Upper lobe of left lung (tissue), 6 donors: ENCODE data around the gene PRXL2B. TPM values are rescaled to one million over a fixed set of nuclear protein-coding genes. Genes with fewer than 3 reads are reported as not detected.

Experiments used
- ATAC-seq, 2 donors: fragments of 200-7000 bp; cut with Tn5 transposase; one replicate each; pipeline ENCODE4 v1.9.1; 2022; ENCODE audit warnings: mild to moderate bottlenecking in 2 of 2, moderate library complexity in 2 of 2; ENCODE audit not compliant: low FRiP score in 2 of 2
- DNase-seq, 2 donors: peaks; one replicate each; pipeline ENCODE4 v3.0.0-alpha.2; 2019 to 2020
- H3K27ac ChIP-seq, 4 donors: fragments of 200-600 bp; sonication (generic); one replicate each; pipeline ENCODE4 v1.5.1; 2016 to 2019
- H3K27me3 ChIP-seq, 4 donors: fragments of 200-600 bp; sonication (generic); one replicate each; pipeline ENCODE4 v1.5.1; 2017 to 2019
- H3K36me3 ChIP-seq, 4 donors: fragments of 200-600 bp; sonication (generic); one replicate each; pipeline ENCODE4 v1.5.1; 2016 to 2019
- H3K4me1 ChIP-seq, 4 donors: fragments of 200-600 bp; sonication (generic); one replicate each; pipeline ENCODE4 v1.5.1; 2018 to 2019
- H3K4me3 ChIP-seq, 4 donors: fragments of 200-600 bp; sonication (generic); one replicate each; pipeline ENCODE4 v1.5.1; 2017 to 2019; ENCODE audit warnings: mild to moderate bottlenecking in 2 of 4, moderate library complexity in 1 of 4
- H3K9me3 ChIP-seq, 4 donors: fragments of 200-600 bp; sonication (generic); one replicate each; pipeline ENCODE4 v1.5.1; 2018 to 2019
- EP300 ChIP-seq, 4 donors: sonication (generic); formaldehyde crosslinking; IDR thresholded peaks; one replicate each; pipeline ENCODE4 v1.5.1; 2017; ENCODE audit warnings: antibody characterized with exemption in 4 of 4, control low read depth in 2 of 4
- POLR2A ChIP-seq, 4 donors: fragments of 450-650 bp; IDR thresholded peaks; one replicate each; pipeline ENCODE4 v1.5.1; 2016 to 2017; ENCODE audit warnings: antibody characterized with exemption in 4 of 4, mild to moderate bottlenecking in 2 of 4
- POLR2AphosphoS5 ChIP-seq, 2 donors: sonication (generic); formaldehyde crosslinking; IDR thresholded peaks; one replicate each; pipeline ENCODE4 v1.5.1; 2017; ENCODE audit warnings: antibody characterized with exemption in 2 of 2
- WGBS, 2 donors: methylation state at CpG; one replicate each; pipeline ENCODE4 v1.1.5; 2017 to 2018; 5-methylcytosine and 5-hydroxymethylcytosine counted together
- total RNA-seq, 6 donors: library from RNA; depleted of rRNA in 4 of 6; stranded (reverse); fragments of >200 nt in 4 of 6; gene quantifications; one replicate each; pipeline versions ENCODE4 v1.1.0 to v1.2.1, GENCODE V29; 2016 to 2021
- TF ChIP-seq, protein P1 (sequence below), 6 experiments: fragments of 450-650 bp in 4 of 6; fragments of 200-600 bp in 2 of 6; sonication (generic) in 2 of 6; IDR thresholded peaks; one replicate each; pipeline ENCODE4 v1.5.1; 2016 to 2019; ENCODE audit warnings: antibody characterized with exemption in 6 of 6
- donor health status: DM: no; HTN: no; CAD: no; lungs with moderate emphysema.
- donor health status: DM: no; HTN: yes; CAD: no; lungs with severe emphysema.

The PRXL2B gene
- total RNA-seq, 6 donors from 2014 or later: 10.5 to 34.2 (median 22.0) TPM

DNA sequence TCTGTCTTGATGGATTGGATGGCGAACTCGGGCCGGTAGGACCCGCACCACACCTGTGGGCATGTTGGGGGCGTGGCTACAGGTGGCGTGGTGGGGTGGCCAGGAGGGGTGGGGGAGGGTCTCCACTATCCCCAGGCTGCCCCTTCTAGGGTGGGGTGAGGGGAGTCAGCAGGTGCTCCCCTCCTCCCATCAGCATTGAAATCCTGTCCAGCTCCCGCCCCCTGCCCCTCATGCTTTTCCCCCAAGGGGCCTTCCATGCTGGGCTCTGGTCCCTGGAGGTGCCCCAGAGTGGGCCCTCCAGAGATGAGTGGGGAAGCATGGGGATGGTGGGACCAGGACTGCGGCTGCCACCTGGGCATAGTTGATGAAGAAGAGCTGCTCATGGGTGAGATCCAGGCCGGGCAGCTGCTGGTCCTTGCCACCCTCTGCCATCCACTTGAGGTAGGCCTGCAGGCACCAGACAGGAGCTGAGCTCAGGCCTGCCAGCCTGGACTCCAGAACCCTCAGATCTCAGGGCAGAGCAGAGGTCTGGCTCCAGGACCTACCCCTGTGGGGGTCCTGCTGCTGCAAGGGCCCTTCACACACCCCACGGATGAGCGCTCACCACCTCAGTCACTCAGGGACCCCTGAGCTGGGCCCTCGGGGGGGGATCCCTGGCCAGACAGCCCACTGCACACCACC, 5.1 kb downstream of the PRXL2B start:
- Histone ChIP-seq H3K36me3 (peaks cover 0 to 18% (median 11%) of the 10 kb centered on the region in 4 donors), H3K4me1 (peaks cover 22 to 46% (median 30%) of the 10 kb centered on the region in 4 donors), H3K4me3 (no peak overlapping the region), H3K27ac (no peak overlapping the region), H3K9me3 (no peaks in the 10 kb centered on the region), H3K27me3 (no peaks in the 10 kb centered on the region)
- DNase-seq (peak in 1 of 2 donors; percentile 42), ATAC-seq (no peak)
- WGBS, 2 donors: 90 to 100% methylated on average over 2 to 9 of the region's 12 CpGs
- TF ChIP-seq EP300 (IDR thresholded peaks at IDR 0.05): no peak
- no peak for TF ChIP-seq POLR2AphosphoS5 (IDR thresholded peaks at IDR 0.05)
- TF ChIP-seq, protein P1, sequence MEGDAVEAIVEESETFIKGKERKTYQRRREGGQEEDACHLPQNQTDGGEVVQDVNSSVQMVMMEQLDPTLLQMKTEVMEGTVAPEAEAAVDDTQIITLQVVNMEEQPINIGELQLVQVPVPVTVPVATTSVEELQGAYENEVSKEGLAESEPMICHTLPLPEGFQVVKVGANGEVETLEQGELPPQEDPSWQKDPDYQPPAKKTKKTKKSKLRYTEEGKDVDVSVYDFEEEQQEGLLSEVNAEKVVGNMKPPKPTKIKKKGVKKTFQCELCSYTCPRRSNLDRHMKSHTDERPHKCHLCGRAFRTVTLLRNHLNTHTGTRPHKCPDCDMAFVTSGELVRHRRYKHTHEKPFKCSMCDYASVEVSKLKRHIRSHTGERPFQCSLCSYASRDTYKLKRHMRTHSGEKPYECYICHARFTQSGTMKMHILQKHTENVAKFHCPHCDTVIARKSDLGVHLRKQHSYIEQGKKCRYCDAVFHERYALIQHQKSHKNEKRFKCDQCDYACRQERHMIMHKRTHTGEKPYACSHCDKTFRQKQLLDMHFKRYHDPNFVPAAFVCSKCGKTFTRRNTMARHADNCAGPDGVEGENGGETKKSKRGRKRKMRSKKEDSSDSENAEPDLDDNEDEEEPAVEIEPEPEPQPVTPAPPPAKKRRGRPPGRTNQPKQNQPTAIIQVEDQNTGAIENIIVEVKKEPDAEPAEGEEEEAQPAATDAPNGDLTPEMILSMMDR (IDR thresholded peaks at IDR 0.05): no peak
- no peak for TF ChIP-seq POLR2A (IDR thresholded peaks at IDR 0.05)

GRCh38 chr1:2592672-2593071, 6.1 kb downstream of the PRXL2B start:
- H3K4me3 ChIP-seq: peak overlapping the region in 3 of 4 donors; percentile 25 to 45 (median 44)
- H3K27ac ChIP-seq: peak overlapping the region; percentile 4 to 74 (median 53)

GRCh38 chr1:2593251-2593878, 6.8 kb downstream of the PRXL2B start:
- ATAC-seq: no peak
- no peaks in the 10 kb centered on the region for H3K27me3 ChIP-seq
- H3K4me1 ChIP-seq: peaks cover 13 to 29% (median 19%) of the 10 kb centered on the region in 4 donors
- DNase-seq: peak in 1 of 2 donors; percentile 51
- H3K9me3 ChIP-seq: peaks cover 0 to under 1% (median 0%) of the 10 kb centered on the region in 4 donors
- peak overlapping the region; percentile 4 to 74 (median 53) for H3K27ac ChIP-seq
- TF ChIP-seq POLR2A (IDR thresholded peaks at IDR 0.05): no peak
- no peak for TF ChIP-seq EP300 (IDR thresholded peaks at IDR 0.05)
- no peak for TF ChIP-seq POLR2AphosphoS5 (IDR thresholded peaks at IDR 0.05)
- TF ChIP-seq, protein P1 (IDR thresholded peaks at IDR 0.05): no peak
- WGBS, 2 donors: 43 to 79% methylated on average over 3 to 18 of the region's 26 CpGs
- peaks cover 0 to 18% (median 11%) of the 10 kb centered on the region in 4 donors for H3K36me3 ChIP-seq
- peak overlapping the region in 3 of 4 donors; percentile 25 to 45 (median 44) for H3K4me3 ChIP-seq

More at GRCh38 chr1:2592672-2593071, 6.1 kb downstream of the PRXL2B start:
- no peaks in the 10 kb centered on the region for H3K27me3 ChIP-seq
- TF ChIP-seq POLR2AphosphoS5 (IDR thresholded peaks at IDR 0.05) (peak in 1 of 2 donors; percentile 33), EP300 (IDR thresholded peaks at IDR 0.05) (no peak), POLR2A (IDR thresholded peaks at IDR 0.05) (no peak)
- TF ChIP-seq, protein P1 (IDR thresholded peaks at IDR 0.05): no peak
- H3K9me3 ChIP-seq: no peaks in the 10 kb centered on the region
- DNase-seq: peak in 1 of 2 donors; percentile 61
- H3K4me1 ChIP-seq: peaks cover 17 to 36% (median 25%) of the 10 kb centered on the region in 4 donors
- peaks cover 0 to 18% (median 11%) of the 10 kb centered on the region in 4 donors for H3K36me3 ChIP-seq
- 20 to 74% methylated on average over 1 to 8 of the region's 15 CpGs for WGBS, 2 donors
- no peak for ATAC-seq

DNA sequence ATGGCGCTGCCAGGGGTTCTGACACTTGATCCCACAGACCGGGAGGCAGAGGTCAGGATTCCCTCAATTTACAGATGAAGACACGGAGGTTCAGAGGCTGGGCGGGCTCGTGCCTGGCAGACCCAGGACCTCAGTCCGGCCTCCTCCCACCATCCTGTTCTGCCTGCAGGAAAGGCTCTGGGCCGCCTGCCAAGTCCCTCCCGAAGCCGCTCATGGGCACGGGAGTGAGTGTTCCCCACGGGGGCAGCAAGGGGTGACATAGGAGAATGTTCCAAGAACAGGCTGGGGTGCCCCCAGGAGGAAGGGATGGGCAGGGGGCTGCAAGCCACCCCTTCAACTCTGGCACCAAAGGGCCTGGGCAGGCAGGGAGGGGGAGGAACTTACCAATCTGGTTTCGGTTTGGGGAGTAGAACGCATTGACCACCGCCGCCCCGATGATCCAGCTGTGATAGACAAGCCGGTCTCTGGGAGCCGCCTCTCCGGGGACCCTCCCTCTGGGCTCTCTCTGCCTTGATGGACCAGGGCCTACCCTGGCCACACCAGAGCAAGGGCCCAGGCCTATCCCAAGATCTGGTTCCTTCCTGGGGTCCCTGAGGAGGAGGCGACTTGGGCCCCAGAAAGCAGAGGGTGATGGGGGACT, 7.5 kb downstream of the PRXL2B start:
- TF ChIP-seq POLR2A (IDR thresholded peaks at IDR 0.05): no peak
- no peak for TF ChIP-seq EP300 (IDR thresholded peaks at IDR 0.05)
- TF ChIP-seq POLR2AphosphoS5 (IDR thresholded peaks at IDR 0.05): no peak
- TF ChIP-seq, protein P1 (IDR thresholded peaks at IDR 0.05): no peak
- no peaks in the 10 kb centered on the region for H3K27me3 ChIP-seq
- peak overlapping the region; percentile 4 to 74 (median 53) for H3K27ac ChIP-seq
- peaks cover 0 to 4% (median 0%) of the 10 kb centered on the region in 4 donors for H3K9me3 ChIP-seq
- no peak for ATAC-seq
- H3K4me1 ChIP-seq: peaks cover 13 to 23% (median 18%) of the 10 kb centered on the region in 4 donors
- 20 to 35% methylated on average over 10 to 20 of the region's 20 CpGs for whole genome bisulfite sequencing, 2 donors
- H3K36me3 ChIP-seq: peaks cover 0 to 12% (median 7%) of the 10 kb centered on the region in 4 donors
- peak; percentile 59 to 78 for DNase-seq
- H3K4me3 ChIP-seq: peak overlapping the region in 3 of 4 donors; percentile 25 to 45 (median 44)
